Hematopoietic multipotent progenitor cell treated with erythropoietin and hydrocortisone succinate and interleukin-3 and kit ligand, for 17 days (in vitro differentiated cells): Measurements from ENCODE around the gene BABAM2.

ENCODE experiments used
- DNase-seq: peaks from one replicate; pipeline ENCODE4 v3.0.0-alpha.2; 2015; ENCODE audit warnings: low spot score

Gene BABAM2

DNA sequence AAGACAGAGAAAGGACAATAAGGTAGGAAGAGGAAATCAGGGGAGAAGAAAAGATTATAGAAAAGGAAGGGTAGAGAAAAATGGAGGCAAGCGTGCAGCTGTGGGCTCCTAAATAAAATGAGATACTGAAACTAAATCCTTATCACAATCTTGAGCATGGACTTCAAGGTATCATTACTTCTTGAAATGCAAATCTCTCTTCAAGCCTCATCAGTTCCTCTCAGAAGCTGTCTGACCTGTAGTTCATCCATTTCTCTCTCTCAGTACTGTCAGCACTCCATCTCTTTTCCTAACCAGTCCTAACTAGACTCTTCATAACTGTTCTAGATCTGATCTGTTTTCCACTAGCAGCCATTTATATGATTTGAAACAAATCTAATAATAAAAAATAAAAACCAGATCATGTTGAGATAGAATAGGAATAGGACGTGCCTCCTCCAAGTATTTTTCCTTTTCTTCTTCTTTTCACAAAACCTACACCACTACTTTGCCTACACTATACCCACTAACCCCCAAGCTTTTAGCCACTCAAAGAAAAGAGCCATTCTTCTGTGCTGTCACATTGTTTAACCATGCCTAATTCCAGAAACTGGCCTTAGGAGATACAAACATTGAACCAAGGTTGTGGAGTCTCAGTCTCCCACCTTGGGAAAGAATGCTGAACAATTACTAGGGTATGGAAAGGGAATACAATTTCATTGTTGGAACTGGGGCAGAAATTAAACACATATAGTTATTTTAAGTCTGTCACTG is 21.1 kb downstream of the BABAM2 start:
- DNase-seq: no peak

DNA sequence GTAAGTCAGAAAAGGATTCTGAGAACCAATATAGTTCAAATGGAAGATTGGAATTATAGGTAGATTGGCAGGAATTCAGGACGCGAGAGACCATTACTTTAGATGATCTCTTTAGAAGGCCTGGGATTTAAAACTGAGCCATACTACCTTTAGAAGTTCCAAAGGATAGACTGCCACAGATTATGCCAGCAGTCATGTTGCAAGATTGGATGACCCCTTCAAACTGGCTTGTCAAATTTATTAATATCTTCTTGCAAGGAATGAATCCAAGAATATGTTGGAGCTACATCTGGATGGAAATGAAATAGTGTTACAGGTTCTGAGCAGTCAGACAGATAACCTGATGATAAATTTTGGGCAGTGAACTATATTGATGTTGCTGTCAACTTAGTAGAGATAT is 22.0 kb downstream of the BABAM2 start:
- no peak for DNase-seq

- no peak for DNase-seq
Observed at GRCh38 chr2:27914041-27914804, 23.7 kb downstream of the BABAM2 start.

GRCh38 chr2:27914805-27915175 is 24.3 kb downstream of the BABAM2 start:
- DNase-seq: no peak

DNA sequence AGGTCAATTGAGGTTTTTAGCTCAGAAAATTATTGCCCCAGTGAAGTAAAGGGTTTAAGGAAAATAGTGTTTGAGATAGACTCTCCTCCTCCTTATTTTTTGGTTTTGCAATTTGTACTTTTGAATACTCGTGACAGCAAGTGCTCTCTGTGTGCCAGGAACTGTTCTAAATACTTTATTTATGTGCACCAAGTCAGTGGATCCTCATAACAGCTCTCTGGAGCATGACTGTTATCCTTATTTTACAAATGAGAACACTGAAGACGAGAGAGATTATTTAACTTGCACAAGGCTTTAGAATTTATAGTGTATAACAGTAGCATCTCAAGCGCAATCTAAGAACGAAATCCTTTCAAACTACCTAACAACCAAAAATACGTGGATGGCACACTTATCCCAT is 24.7 kb downstream of the BABAM2 start:
- no peak for DNase-seq

- DNase-seq: no peak
Observed at GRCh38 chr2:27915874-27916273, 25.3 kb downstream of the BABAM2 start.

DNA sequence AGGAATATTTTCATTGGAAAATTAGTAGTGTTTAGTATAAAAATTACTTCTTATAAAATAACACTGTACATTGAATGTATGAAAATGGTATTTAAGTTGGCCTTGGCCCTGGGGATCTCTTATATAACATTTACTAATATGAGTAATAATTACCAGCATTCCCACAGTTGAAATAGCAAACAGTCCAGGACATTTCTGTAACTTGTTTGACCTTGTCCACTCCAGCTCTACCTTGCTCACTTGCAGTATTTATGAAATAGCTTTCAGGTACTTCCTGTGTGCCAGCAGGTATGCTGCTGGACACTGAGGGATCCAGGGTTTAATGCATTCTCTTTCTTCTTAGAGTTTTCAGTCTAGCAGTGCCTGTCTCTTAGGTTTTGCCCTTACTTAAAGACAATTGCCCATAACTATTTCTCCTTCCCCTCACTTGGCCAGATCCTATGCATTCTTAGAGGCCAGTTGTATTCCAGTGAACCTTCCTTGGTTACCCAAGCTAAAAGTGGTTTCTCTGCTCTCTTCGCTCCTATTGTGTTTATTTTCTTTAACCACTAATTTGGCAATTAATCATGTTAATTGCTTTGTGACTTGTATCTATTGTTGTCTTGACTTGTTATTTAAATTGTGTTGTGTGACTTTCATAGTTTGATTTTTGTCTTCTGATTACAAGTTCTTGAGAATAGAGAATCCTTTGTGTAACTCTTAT is 25.9 kb downstream of the BABAM2 start:
- no peak for DNase-seq

- DNase-seq: no peak
Observed at GRCh38 chr2:27920148-27920885, 29.8 kb downstream of the BABAM2 start.

DNA sequence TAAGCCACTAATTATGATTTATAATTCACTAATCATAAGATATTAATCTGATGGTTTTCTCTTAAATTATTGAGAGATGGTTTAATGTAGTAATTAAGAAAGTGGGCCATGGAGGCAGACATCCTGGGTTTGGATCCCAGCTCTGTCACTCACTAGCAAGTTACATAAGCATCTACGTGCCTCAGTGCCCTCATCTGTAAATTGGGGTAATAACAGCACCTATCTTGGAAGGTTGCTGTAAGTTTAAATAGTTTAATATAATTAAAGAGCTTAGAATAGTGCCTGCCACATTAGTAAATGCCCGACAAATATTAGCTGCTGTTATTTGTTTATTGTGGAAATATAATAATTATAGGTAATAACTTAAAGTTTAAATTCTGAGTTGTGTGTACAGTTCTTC is 30.9 kb downstream of the BABAM2 start:
- DNase-seq: no peak

- no peak for DNase-seq
Observed at GRCh38 chr2:27921880-27922547, 31.5 kb downstream of the BABAM2 start.

DNA sequence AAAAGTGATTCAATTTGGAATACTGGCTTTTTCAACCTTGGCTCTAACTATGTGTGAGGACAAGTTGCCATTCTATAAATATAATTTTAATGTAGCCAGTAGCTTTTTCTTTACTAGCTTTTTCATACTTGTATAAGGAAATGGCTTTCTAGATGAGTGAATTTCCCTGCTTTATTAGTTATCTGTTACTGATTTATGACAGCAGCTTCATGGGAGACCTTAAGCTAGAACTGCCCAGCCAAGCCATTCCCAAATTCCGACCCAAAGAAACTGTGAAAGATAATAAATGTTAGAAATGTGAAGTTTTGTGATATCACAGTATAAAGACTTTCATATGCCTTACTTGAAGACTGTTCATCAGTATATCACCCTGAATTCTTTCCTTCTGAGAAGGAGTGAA is 32.3 kb downstream of the BABAM2 start:
- no peak for DNase-seq

- no peak for DNase-seq
Observed at GRCh38 chr2:27925766-27926472, 35.4 kb downstream of the BABAM2 start.

GRCh38 chr2:27929916-27930486 is 39.5 kb downstream of the BABAM2 start:
- DNase-seq: no peak

GRCh38 chr2:27931361-27931950 is 40.9 kb downstream of the BABAM2 start:
- DNase-seq: no peak

- no peak for DNase-seq
Observed at GRCh38 chr2:27932396-27932795, 41.9 kb downstream of the BABAM2 start.

DNA sequence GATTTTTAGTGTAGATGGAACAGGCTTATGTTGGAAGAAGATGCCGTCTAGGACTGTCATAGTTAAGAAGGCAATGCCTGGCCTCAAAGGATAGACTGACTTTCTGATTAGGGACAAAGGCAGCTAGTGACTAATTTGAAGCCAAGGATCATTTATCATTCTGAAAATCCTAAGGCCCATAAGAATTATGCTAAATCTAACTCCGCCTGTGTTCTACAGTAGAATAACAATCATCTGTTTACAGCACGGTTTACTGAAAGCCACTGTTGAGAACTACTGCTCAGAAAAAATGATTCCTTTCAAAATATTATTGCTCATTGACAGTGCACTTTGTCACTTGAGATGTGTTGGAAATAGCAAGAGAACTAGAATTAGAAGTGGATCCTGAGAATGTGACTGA is 44.5 kb downstream of the BABAM2 start:
- no peak for DNase-seq

GRCh38 chr2:27940090-27940671 is 49.7 kb downstream of the BABAM2 start:
- DNase-seq: no peak

DNA sequence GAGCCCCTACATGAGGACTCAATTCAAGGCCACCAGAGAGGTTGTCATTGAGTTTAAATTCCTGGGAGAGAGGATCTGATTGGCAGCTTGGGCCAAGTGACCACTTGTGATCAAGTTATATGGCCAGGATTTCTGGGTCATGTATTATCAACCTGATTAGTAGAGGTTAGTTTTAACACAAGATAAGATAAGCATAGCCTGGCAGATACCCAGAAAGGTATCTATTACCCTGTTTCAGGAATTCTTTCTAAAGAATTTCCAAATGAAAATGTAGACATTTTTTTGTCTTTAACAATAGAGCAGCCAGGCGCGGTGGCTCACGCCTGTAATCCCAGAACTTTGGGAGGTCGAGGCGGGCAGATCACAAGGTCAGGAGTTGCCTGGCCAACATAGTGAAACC is 50.5 kb downstream of the BABAM2 start:
- DNase-seq: no peak

DNA sequence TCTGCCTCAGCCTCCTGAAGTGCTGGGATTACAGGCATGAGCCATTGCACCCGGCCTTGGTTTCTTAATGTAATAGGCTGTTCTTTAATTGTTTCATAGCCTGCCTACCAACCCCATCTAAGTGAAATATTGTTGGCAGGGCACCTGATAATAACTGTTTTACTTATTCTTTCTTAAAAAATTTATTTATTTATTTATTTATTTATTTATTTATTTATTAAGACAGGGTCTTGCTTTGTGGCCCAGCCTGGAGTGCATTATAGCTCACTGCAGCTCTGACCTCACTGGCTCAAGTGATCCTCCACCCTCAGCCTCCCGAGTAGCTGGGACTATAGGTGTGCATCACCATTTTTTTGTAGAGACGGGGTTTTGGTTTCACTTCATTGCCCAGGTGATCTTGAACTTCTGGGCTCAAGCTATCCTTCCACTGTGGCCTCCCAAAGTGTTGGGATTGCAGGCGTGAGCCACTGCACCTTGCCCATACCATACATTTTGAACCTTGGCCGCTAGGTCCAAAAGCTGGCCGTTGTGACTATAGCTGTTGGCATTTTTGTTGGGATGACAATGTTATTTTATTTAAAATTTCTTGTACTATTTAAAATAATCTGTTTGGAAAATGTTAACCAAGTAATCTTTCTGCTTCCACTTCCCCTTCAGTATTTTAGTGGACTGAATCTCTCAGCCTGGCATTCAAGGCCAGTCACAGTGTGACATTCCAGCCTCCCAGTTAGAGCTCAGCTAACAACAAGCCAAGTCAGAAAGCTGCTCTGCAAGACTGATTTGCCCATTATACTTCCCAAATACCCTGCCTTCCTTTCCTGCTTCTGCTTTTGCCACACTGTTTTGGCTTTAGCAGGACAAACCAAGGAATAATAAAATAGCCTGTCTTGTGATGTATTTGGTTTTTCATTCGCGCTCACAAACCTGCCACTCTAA is 52.4 kb downstream of the BABAM2 start:
- DNase-seq: no peak
